Mesendoderm (in vitro differentiated cells): ENCODE measurements around the gene SEPTIN10.

Experiments used
- DNase-seq: peaks from one replicate; pipeline ENCODE4 v3.0.0; 2013
- H2AK5ac ChIP-seq: 2 replicates; pipeline ENCODE4 v1.6.1; 2013; ENCODE audit warnings: low read length, inconsistent platforms
- H2BK120ac ChIP-seq: 2 replicates; pipeline ENCODE4 v1.6.1; 2013; ENCODE audit warnings: low read depth, mild to moderate bottlenecking, low read length, moderate library complexity, mixed read lengths
- H2BK15ac ChIP-seq: replicated peaks from 2 replicates; pipeline ENCODE4 v1.6.1; 2013; ENCODE audit warnings: low read depth, mild to moderate bottlenecking, moderate library complexity
- H2BK5ac ChIP-seq: 2 replicates; pipeline ENCODE4 v1.6.1; 2013; ENCODE audit warnings: low read length, inconsistent platforms
- H3K18ac ChIP-seq: 2 replicates; pipeline ENCODE4 v1.6.1; 2013; ENCODE audit warnings: mild to moderate bottlenecking, low read length, mixed read lengths
- H3K23ac ChIP-seq: one replicate; pipeline ENCODE4 v1.6.1; 2013; ENCODE audit warnings: low read length
- H3K27ac ChIP-seq: 2 replicates; pipeline ENCODE4 v1.5.1; 2013; ENCODE audit warnings: low read depth, mild to moderate bottlenecking, inconsistent platforms, low read length, moderate library complexity
- H3K27me3 ChIP-seq: 2 replicates; pipeline ENCODE4 v1.6.1; 2013; ENCODE audit warnings: low read length, control low read depth, mild to moderate bottlenecking, inconsistent platforms; ENCODE audit not compliant: insufficient read depth, poor library complexity
- H3K36me3 ChIP-seq: 2 replicates; pipeline ENCODE4 v1.6.1; 2013; ENCODE audit warnings: low read length, inconsistent platforms; ENCODE audit not compliant: control insufficient read depth, insufficient read depth
- H3K4ac ChIP-seq: one replicate; pipeline ENCODE4 v1.6.1; 2013; ENCODE audit warnings: low read depth, mild to moderate bottlenecking, low read length, moderate library complexity
- H3K4me1 ChIP-seq: 2 replicates; pipeline ENCODE4 v1.6.1; 2013; ENCODE audit warnings: low read depth, low read length, inconsistent platforms; ENCODE audit not compliant: control insufficient read depth
- H3K4me2 ChIP-seq: 2 replicates; pipeline ENCODE4 v1.6.1; 2013; ENCODE audit warnings: low read length
- H3K4me3 ChIP-seq: 2 replicates; pipeline ENCODE4 v1.5.1; 2013; ENCODE audit warnings: mild to moderate bottlenecking, low read length
- H3K56ac ChIP-seq: one replicate; pipeline ENCODE4 v1.6.1; 2013; ENCODE audit warnings: low read length
- H3K79me1 ChIP-seq: 2 replicates; pipeline ENCODE4 v1.6.1; 2013; ENCODE audit warnings: low read length, inconsistent platforms
- H3K79me2 ChIP-seq: 2 replicates; pipeline ENCODE4 v1.6.1; 2013; ENCODE audit warnings: mild to moderate bottlenecking, low read length; ENCODE audit not compliant: control insufficient read depth, insufficient read depth
- H3K9ac ChIP-seq: 2 replicates; pipeline ENCODE4 v1.6.1; 2013; ENCODE audit warnings: low read length, inconsistent platforms
- H4K5ac ChIP-seq: one replicate; pipeline ENCODE4 v1.6.1; 2013; ENCODE audit warnings: low read length
- H4K8ac ChIP-seq: one replicate; pipeline ENCODE4 v1.6.1; 2013; ENCODE audit warnings: low read depth, mild to moderate bottlenecking, control low read depth, low read length, moderate library complexity
- WGBS: extraction: QIAGEN DNeasy Blood & Tissue Kit; methylation state at CpG from one replicate; pipeline ENCODE4 v1.1.7; 2013; ENCODE audit warnings: low lambda C conversion rate, missing lambda C conversion rate; ENCODE audit not compliant: insufficient coverage; ENCODE audit errors: extremely low coverage; 5-methylcytosine and 5-hydroxymethylcytosine counted together

Gene SEPTIN10

DNA sequence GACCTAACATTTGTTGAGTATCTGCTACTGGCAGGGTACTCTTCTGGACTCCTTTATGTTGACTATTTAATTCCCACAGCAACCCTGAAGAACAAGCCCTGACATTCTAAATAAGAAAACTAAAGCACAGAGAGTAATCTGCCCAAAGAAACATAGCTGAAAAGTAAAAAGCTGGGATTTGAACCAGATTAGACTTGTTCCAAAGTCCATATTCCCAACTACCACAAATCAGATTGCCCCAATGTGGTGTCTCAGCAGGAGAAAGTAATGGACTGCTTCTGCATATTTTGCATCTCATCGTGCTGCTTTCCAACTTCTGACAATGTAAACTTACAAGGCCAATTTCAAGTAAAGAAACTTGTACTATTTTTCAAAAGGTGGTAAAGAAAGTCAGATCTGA is 56.5 kb downstream of the SEPTIN10 start:
- Histone ChIP-seq H2BK15ac (no peak overlapping the region), H4K5ac (no peak overlapping the region), H4K8ac (no peak overlapping the region), H3K36me3 (peaks cover 1% of the 10 kb centered on the region), H3K27me3 (no peaks in the 10 kb centered on the region), H3K4me1 (peaks cover 2% of the 10 kb centered on the region), H3K18ac (no peak overlapping the region), H3K79me1 (no peaks in the 10 kb centered on the region), H3K4me2 (no peak overlapping the region), H2AK5ac (no peak overlapping the region), H3K9ac (no peak overlapping the region), H2BK5ac (no peak overlapping the region), H3K4me3 (no peak overlapping the region), H3K4ac (no peak overlapping the region), H3K79me2 (no peaks in the 10 kb centered on the region), H3K56ac (no peak overlapping the region), H3K23ac (no peak overlapping the region), H3K27ac (no peak overlapping the region), H2BK120ac (no peak overlapping the region)
- DNase-seq, result no peak
- WGBS, result no CpG with 5 or more reads among the region's 1 CpG

DNA sequence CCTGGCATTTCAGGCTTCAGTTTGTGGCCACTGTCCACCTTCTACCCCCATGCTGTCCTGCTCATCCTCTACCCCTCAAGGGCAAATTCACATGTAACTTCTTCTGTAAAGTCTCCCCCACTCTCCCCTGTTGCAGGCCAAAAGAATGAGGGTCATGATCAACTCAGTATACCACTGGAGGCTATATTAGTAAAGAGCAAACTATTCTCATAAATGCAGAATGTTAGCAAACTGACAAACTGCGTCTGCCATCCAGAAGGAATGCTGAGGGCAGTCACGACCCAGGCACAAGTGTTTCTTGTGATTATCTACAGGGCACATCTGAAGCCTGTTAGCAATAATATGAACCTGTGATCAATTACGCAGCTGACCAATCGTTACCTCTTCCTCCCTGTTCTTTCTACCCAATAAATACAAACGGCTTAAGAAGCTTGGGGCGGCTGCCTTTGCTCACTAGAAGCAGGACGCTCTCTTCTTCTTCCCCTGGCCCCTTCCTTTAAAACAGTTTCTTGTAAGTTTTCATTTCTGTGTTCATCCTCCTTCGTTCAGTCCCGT is 58.3 kb downstream of the SEPTIN10 start:
- no peak overlapping the region for H3K56ac ChIP-seq
- no peak overlapping the region for H3K9ac ChIP-seq
- H2BK5ac ChIP-seq, result no peak overlapping the region
- no peak overlapping the region for H3K4ac ChIP-seq
- H2BK120ac ChIP-seq, result no peak overlapping the region
- H3K4me3 ChIP-seq, result no peak overlapping the region
- H3K79me2 ChIP-seq, result no peaks in the 10 kb centered on the region
- H2BK15ac ChIP-seq, result no peak overlapping the region
- no peak overlapping the region for H4K8ac ChIP-seq
- no peak overlapping the region for H3K4me2 ChIP-seq
- H3K27me3 ChIP-seq, result no peaks in the 10 kb centered on the region
- DNase-seq, result no peak
- H3K23ac ChIP-seq, result no peak overlapping the region
- peaks cover 2% of the 10 kb centered on the region for H3K4me1 ChIP-seq
- H3K79me1 ChIP-seq, result no peaks in the 10 kb centered on the region
- H4K5ac ChIP-seq, result no peak overlapping the region
- no CpG with 5 or more reads among the region's 9 CpGs for WGBS
- H3K36me3 ChIP-seq, result peaks cover 1% of the 10 kb centered on the region
- H2AK5ac ChIP-seq, result no peak overlapping the region
- H3K18ac ChIP-seq, result no peak overlapping the region
- no peak overlapping the region for H3K27ac ChIP-seq

DNA sequence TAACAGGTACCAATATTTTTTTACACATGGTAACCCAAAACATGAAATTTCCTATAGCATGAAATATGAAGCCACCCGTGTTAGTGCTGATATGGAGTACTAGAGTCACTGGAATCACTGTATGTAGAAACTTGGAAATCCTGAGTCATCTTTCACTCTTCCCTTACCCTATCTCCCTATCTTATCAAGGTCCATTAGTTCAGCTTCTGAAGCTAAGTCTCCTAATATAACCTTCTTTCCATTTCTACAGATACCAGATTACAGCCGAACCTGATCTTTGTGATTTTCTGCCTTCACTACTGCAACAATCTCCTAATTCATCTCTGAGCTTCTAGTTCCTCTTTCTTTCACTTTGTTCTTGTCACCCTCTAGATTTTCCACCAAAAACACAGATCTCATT is 59.0 kb downstream of the SEPTIN10 start:
- no CpG with 5 or more reads among the region's 2 CpGs for WGBS
- H3K79me1 ChIP-seq, result no peaks in the 10 kb centered on the region
- no peak overlapping the region for H3K4me3 ChIP-seq
- peaks cover 2% of the 10 kb centered on the region for H3K4me1 ChIP-seq
- H3K27ac ChIP-seq, result no peak overlapping the region
- no peak overlapping the region for H4K8ac ChIP-seq
- H3K23ac ChIP-seq, result no peak overlapping the region
- no peak overlapping the region for H3K9ac ChIP-seq
- peak; percentile 46 for DNase-seq
- no peak overlapping the region for H3K56ac ChIP-seq
- no peaks in the 10 kb centered on the region for H3K79me2 ChIP-seq
- no peak overlapping the region for H3K18ac ChIP-seq
- H4K5ac ChIP-seq, result no peak overlapping the region
- peaks cover 1% of the 10 kb centered on the region for H3K36me3 ChIP-seq
- H3K27me3 ChIP-seq, result no peaks in the 10 kb centered on the region
- no peak overlapping the region for H2BK15ac ChIP-seq
- no peak overlapping the region for H3K4ac ChIP-seq
- no peak overlapping the region for H2BK5ac ChIP-seq
- H2AK5ac ChIP-seq, result no peak overlapping the region
- H3K4me2 ChIP-seq, result no peak overlapping the region
- H2BK120ac ChIP-seq, result no peak overlapping the region

DNA sequence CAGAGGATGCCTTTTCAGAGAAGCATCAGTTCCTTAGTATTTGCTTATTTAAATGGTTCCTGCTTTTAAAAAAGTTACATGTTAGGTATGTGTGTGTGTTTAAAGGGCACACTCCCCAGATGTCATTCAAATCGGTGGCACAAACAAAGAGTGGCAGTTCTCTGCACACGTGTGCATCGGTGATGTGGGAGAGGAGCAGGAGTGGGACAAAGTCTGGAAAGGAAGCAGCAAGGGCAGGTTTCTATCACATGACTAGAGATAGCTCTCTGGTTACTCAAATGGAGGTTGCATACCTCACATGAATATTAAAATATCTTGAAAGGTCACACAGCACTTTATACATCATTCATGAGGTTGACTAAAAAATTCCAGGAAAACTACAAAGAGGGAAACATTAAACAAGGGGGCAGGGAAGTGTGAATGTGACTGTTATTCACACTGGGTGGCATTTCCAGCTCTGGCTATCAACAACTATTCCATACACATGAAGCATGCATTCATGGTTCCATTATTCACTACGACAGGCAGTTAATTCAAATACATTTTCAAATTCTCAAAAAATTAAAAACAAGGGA is 64.7 kb downstream of the SEPTIN10 start:
- no peak overlapping the region for H4K5ac ChIP-seq
- H3K4me1 ChIP-seq, result no peaks in the 10 kb centered on the region
- no peak overlapping the region for H3K27ac ChIP-seq
- no peak overlapping the region for H3K18ac ChIP-seq
- H2AK5ac ChIP-seq, result no peak overlapping the region
- no peak overlapping the region for H2BK5ac ChIP-seq
- H3K56ac ChIP-seq, result no peak overlapping the region
- DNase-seq, result no peak
- WGBS, result no CpG with 5 or more reads among the region's 4 CpGs
- H3K36me3 ChIP-seq, result peaks cover 1% of the 10 kb centered on the region
- H3K4me3 ChIP-seq, result no peak overlapping the region
- H3K27me3 ChIP-seq, result no peaks in the 10 kb centered on the region
- no peak overlapping the region for H3K23ac ChIP-seq
- no peak overlapping the region for H3K4ac ChIP-seq
- no peak overlapping the region for H4K8ac ChIP-seq
- H2BK120ac ChIP-seq, result no peak overlapping the region
- H3K9ac ChIP-seq, result no peak overlapping the region
- H3K4me2 ChIP-seq, result no peak overlapping the region
- no peak overlapping the region for H2BK15ac ChIP-seq
- H3K79me2 ChIP-seq, result no peaks in the 10 kb centered on the region
- peaks cover 2% of the 10 kb centered on the region for H3K79me1 ChIP-seq

DNA sequence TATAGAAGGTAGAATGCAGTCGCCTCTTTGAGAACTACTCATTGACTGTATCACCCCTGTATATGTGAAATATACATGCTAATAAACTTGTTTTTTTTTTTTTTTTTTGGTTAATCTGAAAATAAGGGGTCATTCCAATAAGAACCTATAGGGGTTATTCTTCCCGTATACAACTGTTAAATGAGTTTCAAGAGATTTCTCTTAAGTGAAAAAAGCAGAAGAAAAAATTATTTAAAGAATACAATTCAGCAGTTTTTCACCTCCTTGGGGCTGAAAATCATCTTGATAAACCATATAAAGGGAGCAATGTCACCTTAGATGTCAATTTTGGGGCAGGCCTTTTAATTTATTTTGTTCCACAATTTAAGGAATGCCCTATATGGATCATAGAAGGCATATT is 66.5 kb downstream of the SEPTIN10 start:
- no peak for DNase-seq
- Histone ChIP-seq H3K4me2 (no peak overlapping the region), H2BK15ac (no peak overlapping the region), H4K5ac (no peak overlapping the region), H2AK5ac (no peak overlapping the region), H3K9ac (no peak overlapping the region), H3K4ac (no peak overlapping the region), H3K79me2 (no peaks in the 10 kb centered on the region), H3K27me3 (no peaks in the 10 kb centered on the region), H3K56ac (no peak overlapping the region), H3K4me3 (no peak overlapping the region), H2BK5ac (no peak overlapping the region), H3K4me1 (no peaks in the 10 kb centered on the region), H3K79me1 (peaks cover 2% of the 10 kb centered on the region), H3K36me3 (no peaks in the 10 kb centered on the region), H3K23ac (no peak overlapping the region), H3K18ac (no peak overlapping the region), H2BK120ac (no peak overlapping the region), H4K8ac (no peak overlapping the region), H3K27ac (no peak overlapping the region)
- no CpG with 5 or more reads among the region's 2 CpGs for WGBS
